WTC11 (cell line): ENCODE results near the gene SYK. TPM values are rescaled to one million over a fixed set of nuclear protein-coding genes. Genes with fewer than 3 reads are reported as not detected.

ENCODE experiments used
- ATAC-seq: fragments of 200-7000 bp; cut with Tn5 transposase; 2 replicates; pipeline ENCODE4 v1.10.0; 2021; ENCODE audit warnings: mild to moderate bottlenecking, moderate library complexity
- CTCF ChIA-PET: fragments of 300-600 bp; sonication (Branson Sonifier 250); formaldehyde crosslinking; loops from one replicate; lab custom pipeline; 2021; ENCODE audit warnings: antibody characterized with exemption; lab: Charles Lee
- POLR2A ChIA-PET: fragments of 350-600 bp; sonication (Branson Sonifier 250); formaldehyde crosslinking; loops from one replicate; lab custom pipeline; 2021; ENCODE audit warnings: antibody characterized with exemption; lab: Charles Lee
- DNase-seq: peaks from one replicate; pipeline ENCODE4 v3.0.0; 2021; ENCODE audit warnings: low spot score
- H3K27ac Mint-ChIP-seq: 2 replicates; pipeline ENCODE4 v1.8.0; 2021; ENCODE audit warnings: mixed read lengths
- H3K27me3 Mint-ChIP-seq: 2 replicates; pipeline ENCODE4 v1.8.0; 2021; ENCODE audit warnings: low read depth, mild to moderate bottlenecking, moderate library complexity, mixed read lengths
- H3K36me3 Mint-ChIP-seq: 2 replicates; pipeline ENCODE4 v1.8.0; 2021; ENCODE audit warnings: mixed read lengths
- H3K4me1 Mint-ChIP-seq: 2 replicates; pipeline ENCODE4 v1.8.0; 2022; ENCODE audit warnings: mixed read lengths
- H3K4me3 Mint-ChIP-seq: 2 replicates; pipeline ENCODE4 v1.8.0; 2021; ENCODE audit warnings: mild to moderate bottlenecking, moderate library complexity, mixed read lengths
- H3K9me3 Mint-ChIP-seq: 2 replicates; pipeline ENCODE4 v1.8.0; 2021; ENCODE audit warnings: mixed read lengths
- ATF1 ChIP-seq: sonication (generic); formaldehyde crosslinking; IDR thresholded peaks from 2 replicates; pipeline ENCODE4 v1.8.1; 2023; ENCODE audit warnings: mild to moderate bottlenecking, moderate library complexity, missing genetic modification reagents
- GRHL2 ChIP-seq: fragments of 250-450 bp; sonication (Bioruptor Pico); IDR thresholded peaks from 2 replicates; pipeline ENCODE4 v1.8.0; 2022; ENCODE audit warnings: mild to moderate bottlenecking, moderate library complexity; ENCODE audit not compliant: insufficient replicate concordance, severe bottlenecking
- JUN ChIP-seq: sonication (generic); formaldehyde crosslinking; IDR thresholded peaks from 2 replicates; pipeline ENCODE4 v1.8.0; 2023; ENCODE audit warnings: mild to moderate bottlenecking, missing genetic modification reagents
- KAT7 ChIP-seq: sonication (generic); formaldehyde crosslinking; IDR thresholded peaks from 2 replicates; pipeline ENCODE4 v1.8.1; 2023; ENCODE audit warnings: missing genetic modification reagents, mild to moderate bottlenecking, borderline replicate concordance
- NFE2L1 ChIP-seq: sonication (generic); formaldehyde crosslinking; IDR thresholded peaks from 2 replicates; pipeline ENCODE4 v1.8.1; 2023; ENCODE audit warnings: missing genetic modification reagents
- NR3C1 ChIP-seq: sonication (generic); formaldehyde crosslinking; conservative IDR thresholded peaks from 2 replicates; pipeline ENCODE4 v1.8.1; 2023; ENCODE audit warnings: low read depth, mild to moderate bottlenecking, missing genetic modification reagents
- RELA ChIP-seq: sonication (generic); formaldehyde crosslinking; IDR thresholded peaks from 2 replicates; pipeline ENCODE4 v1.8.1; 2022; ENCODE audit warnings: missing genetic modification reagents, mild to moderate bottlenecking, borderline replicate concordance
- SP1 ChIP-seq: sonication (generic); formaldehyde crosslinking; conservative IDR thresholded peaks from 2 replicates; pipeline ENCODE4 v1.8.1; 2022; ENCODE audit warnings: missing genetic modification reagents
- TEAD4 ChIP-seq: sonication (generic); formaldehyde crosslinking; IDR thresholded peaks from 2 replicates; pipeline ENCODE4 v1.8.0; 2022; ENCODE audit warnings: mild to moderate bottlenecking, missing genetic modification reagents
- ZNF396 ChIP-seq: fragments of 250-450 bp; sonication (Bioruptor Pico); IDR thresholded peaks from 2 replicates; pipeline ENCODE4 v1.8.0; 2021; ENCODE audit warnings: mild to moderate bottlenecking, moderate library complexity, borderline replicate concordance
- total RNA-seq: library from RNA; stranded (reverse); gene quantifications from 3 replicates; pipeline ENCODE4 v1.2.3, GENCODE V29; 2021
- TF ChIP-seq, protein P1 (sequence below): sonication (generic); formaldehyde crosslinking; IDR thresholded peaks from 2 replicates; pipeline ENCODE4 v1.8.0; 2022; ENCODE audit warnings: mild to moderate bottlenecking, missing genetic modification reagents
- TF ChIP-seq, protein P2 (sequence below): sonication (generic); formaldehyde crosslinking; IDR thresholded peaks from 2 replicates; pipeline ENCODE4 v1.8.0; 2022; ENCODE audit warnings: mild to moderate bottlenecking, missing genetic modification reagents
- TF ChIP-seq, protein P3 (sequence below): fragments of 200-600 bp; IDR thresholded peaks from 2 replicates; pipeline ENCODE4 v1.8.0; 2022; ENCODE audit warnings: antibody characterized with exemption
- TF ChIP-seq, protein P4 (sequence below): sonication (generic); formaldehyde crosslinking; IDR thresholded peaks from 2 replicates; pipeline ENCODE4 v1.8.1; 2022; ENCODE audit warnings: mild to moderate bottlenecking, moderate library complexity, missing genetic modification reagents
- TF ChIP-seq, protein P5 (sequence below): fragments of 250-450 bp; sonication (Bioruptor Pico); IDR thresholded peaks from 2 replicates; pipeline ENCODE4 v1.9.0; 2021; ENCODE audit warnings: mild to moderate bottlenecking, borderline replicate concordance
- TF ChIP-seq, protein P6 (sequence below): sonication (generic); formaldehyde crosslinking; IDR thresholded peaks from 2 replicates; pipeline ENCODE4 v1.8.1; 2023; ENCODE audit warnings: mild to moderate bottlenecking, missing genetic modification reagents, moderate library complexity
- TF ChIP-seq, protein P7 (sequence below): sonication (generic); formaldehyde crosslinking; IDR thresholded peaks from 2 replicates; pipeline ENCODE4 v1.8.0; 2023; ENCODE audit warnings: mild to moderate bottlenecking, missing genetic modification reagents
- TF ChIP-seq, protein P8 (sequence below): sonication (generic); formaldehyde crosslinking; IDR thresholded peaks from 2 replicates; pipeline ENCODE4 v1.8.0; 2022; ENCODE audit warnings: missing genetic modification reagents

The SYK gene
- total RNA-seq, 1 experiment from 2014 or later: 7.4 TPM

DNA sequence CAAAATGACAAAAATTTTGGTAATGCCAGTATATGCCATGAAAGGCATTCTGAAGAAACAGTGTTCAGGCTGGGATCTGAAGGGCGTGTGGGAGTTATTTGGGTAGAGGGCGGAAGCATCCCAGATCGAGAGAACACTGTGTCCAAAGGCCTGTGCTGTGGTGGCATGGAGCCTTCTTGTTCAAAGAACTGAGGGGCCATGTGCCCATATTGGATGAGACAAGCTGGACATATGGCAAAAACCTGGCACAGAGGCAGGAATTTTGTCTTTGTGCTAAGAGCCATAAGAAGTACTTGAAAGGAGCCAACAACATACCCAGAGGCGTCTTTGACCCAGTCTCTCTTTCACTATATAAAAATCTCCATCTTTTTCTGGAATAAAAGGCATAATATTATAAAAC is 128.0 kb downstream of the SYK start (continued):
- TF ChIP-seq, protein P1, sequence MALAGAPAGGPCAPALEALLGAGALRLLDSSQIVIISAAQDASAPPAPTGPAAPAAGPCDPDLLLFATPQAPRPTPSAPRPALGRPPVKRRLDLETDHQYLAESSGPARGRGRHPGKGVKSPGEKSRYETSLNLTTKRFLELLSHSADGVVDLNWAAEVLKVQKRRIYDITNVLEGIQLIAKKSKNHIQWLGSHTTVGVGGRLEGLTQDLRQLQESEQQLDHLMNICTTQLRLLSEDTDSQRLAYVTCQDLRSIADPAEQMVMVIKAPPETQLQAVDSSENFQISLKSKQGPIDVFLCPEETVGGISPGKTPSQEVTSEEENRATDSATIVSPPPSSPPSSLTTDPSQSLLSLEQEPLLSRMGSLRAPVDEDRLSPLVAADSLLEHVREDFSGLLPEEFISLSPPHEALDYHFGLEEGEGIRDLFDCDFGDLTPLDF (CRISPR knock-in tag): no peak
- TF ChIP-seq SP1 (CRISPR knock-in tag) (no peak), NR3C1 (no peak), TEAD4 (CRISPR knock-in tag) (no peak), JUN (CRISPR knock-in tag) (no peak), RELA (no peak), KAT7 (CRISPR knock-in tag) (no peak)
- TF ChIP-seq, protein P2, sequence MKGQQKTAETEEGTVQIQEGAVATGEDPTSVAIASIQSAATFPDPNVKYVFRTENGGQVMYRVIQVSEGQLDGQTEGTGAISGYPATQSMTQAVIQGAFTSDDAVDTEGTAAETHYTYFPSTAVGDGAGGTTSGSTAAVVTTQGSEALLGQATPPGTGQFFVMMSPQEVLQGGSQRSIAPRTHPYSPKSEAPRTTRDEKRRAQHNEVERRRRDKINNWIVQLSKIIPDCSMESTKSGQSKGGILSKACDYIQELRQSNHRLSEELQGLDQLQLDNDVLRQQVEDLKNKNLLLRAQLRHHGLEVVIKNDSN (CRISPR knock-in tag): no peak
- TF ChIP-seq, protein P3, sequence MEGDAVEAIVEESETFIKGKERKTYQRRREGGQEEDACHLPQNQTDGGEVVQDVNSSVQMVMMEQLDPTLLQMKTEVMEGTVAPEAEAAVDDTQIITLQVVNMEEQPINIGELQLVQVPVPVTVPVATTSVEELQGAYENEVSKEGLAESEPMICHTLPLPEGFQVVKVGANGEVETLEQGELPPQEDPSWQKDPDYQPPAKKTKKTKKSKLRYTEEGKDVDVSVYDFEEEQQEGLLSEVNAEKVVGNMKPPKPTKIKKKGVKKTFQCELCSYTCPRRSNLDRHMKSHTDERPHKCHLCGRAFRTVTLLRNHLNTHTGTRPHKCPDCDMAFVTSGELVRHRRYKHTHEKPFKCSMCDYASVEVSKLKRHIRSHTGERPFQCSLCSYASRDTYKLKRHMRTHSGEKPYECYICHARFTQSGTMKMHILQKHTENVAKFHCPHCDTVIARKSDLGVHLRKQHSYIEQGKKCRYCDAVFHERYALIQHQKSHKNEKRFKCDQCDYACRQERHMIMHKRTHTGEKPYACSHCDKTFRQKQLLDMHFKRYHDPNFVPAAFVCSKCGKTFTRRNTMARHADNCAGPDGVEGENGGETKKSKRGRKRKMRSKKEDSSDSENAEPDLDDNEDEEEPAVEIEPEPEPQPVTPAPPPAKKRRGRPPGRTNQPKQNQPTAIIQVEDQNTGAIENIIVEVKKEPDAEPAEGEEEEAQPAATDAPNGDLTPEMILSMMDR: no peak
- TF ChIP-seq, protein P4, sequence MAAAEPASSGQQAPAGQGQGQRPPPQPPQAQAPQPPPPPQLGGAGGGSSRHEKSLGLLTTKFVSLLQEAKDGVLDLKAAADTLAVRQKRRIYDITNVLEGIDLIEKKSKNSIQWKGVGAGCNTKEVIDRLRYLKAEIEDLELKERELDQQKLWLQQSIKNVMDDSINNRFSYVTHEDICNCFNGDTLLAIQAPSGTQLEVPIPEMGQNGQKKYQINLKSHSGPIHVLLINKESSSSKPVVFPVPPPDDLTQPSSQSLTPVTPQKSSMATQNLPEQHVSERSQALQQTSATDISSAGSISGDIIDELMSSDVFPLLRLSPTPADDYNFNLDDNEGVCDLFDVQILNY (CRISPR knock-in tag): no peak

DNA sequence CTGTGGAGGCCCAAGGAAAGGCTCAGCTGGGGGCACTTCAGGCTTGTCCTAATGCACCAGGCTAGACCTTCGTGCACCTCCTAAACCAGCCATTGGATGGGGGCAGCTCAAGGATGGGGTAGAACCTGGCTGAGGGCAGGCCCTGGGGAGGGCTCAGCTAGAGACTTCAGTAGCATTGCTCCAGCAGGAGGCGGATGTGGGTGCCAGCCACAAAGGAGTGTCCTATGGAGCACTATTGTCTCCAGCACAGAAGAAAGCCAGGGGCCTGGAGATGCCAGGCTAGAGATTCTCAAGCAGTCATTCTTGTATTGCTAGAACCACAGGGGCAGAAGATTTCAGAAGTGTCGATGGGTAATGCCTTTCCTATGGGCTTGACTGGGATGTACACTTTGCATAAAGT is 131.8 kb downstream of the SYK start:
- Mint-ChIP-seq H3K27ac (no peak overlapping the region), H3K9me3 (no peaks in the 10 kb centered on the region; the same call in 1 of the 2 replicates), H3K27me3 (no peaks in the 10 kb centered on the region), H3K4me3 (no peak overlapping the region), H3K36me3 (no peaks in the 10 kb centered on the region), H3K4me1 (peaks cover 7% of the 10 kb centered on the region; the same call in 1 of the 2 replicates)
- ChIA-PET POLR2A (no interaction called here), CTCF (no interaction called here)
- TF ChIP-seq, protein P5, sequence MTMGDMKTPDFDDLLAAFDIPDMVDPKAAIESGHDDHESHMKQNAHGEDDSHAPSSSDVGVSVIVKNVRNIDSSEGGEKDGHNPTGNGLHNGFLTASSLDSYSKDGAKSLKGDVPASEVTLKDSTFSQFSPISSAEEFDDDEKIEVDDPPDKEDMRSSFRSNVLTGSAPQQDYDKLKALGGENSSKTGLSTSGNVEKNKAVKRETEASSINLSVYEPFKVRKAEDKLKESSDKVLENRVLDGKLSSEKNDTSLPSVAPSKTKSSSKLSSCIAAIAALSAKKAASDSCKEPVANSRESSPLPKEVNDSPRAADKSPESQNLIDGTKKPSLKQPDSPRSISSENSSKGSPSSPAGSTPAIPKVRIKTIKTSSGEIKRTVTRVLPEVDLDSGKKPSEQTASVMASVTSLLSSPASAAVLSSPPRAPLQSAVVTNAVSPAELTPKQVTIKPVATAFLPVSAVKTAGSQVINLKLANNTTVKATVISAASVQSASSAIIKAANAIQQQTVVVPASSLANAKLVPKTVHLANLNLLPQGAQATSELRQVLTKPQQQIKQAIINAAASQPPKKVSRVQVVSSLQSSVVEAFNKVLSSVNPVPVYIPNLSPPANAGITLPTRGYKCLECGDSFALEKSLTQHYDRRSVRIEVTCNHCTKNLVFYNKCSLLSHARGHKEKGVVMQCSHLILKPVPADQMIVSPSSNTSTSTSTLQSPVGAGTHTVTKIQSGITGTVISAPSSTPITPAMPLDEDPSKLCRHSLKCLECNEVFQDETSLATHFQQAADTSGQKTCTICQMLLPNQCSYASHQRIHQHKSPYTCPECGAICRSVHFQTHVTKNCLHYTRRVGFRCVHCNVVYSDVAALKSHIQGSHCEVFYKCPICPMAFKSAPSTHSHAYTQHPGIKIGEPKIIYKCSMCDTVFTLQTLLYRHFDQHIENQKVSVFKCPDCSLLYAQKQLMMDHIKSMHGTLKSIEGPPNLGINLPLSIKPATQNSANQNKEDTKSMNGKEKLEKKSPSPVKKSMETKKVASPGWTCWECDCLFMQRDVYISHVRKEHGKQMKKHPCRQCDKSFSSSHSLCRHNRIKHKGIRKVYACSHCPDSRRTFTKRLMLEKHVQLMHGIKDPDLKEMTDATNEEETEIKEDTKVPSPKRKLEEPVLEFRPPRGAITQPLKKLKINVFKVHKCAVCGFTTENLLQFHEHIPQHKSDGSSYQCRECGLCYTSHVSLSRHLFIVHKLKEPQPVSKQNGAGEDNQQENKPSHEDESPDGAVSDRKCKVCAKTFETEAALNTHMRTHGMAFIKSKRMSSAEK: no peak
- TF ChIP-seq KAT7 (CRISPR knock-in tag) (no peak), ATF1 (CRISPR knock-in tag) (no peak), ZNF396 (no peak), NFE2L1 (no peak), GRHL2 (CRISPR knock-in tag) (no peak)
- TF ChIP-seq, protein P6, sequence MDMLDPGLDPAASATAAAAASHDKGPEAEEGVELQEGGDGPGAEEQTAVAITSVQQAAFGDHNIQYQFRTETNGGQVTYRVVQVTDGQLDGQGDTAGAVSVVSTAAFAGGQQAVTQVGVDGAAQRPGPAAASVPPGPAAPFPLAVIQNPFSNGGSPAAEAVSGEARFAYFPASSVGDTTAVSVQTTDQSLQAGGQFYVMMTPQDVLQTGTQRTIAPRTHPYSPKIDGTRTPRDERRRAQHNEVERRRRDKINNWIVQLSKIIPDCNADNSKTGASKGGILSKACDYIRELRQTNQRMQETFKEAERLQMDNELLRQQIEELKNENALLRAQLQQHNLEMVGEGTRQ (CRISPR knock-in tag): no peak
- TF ChIP-seq, protein P7, sequence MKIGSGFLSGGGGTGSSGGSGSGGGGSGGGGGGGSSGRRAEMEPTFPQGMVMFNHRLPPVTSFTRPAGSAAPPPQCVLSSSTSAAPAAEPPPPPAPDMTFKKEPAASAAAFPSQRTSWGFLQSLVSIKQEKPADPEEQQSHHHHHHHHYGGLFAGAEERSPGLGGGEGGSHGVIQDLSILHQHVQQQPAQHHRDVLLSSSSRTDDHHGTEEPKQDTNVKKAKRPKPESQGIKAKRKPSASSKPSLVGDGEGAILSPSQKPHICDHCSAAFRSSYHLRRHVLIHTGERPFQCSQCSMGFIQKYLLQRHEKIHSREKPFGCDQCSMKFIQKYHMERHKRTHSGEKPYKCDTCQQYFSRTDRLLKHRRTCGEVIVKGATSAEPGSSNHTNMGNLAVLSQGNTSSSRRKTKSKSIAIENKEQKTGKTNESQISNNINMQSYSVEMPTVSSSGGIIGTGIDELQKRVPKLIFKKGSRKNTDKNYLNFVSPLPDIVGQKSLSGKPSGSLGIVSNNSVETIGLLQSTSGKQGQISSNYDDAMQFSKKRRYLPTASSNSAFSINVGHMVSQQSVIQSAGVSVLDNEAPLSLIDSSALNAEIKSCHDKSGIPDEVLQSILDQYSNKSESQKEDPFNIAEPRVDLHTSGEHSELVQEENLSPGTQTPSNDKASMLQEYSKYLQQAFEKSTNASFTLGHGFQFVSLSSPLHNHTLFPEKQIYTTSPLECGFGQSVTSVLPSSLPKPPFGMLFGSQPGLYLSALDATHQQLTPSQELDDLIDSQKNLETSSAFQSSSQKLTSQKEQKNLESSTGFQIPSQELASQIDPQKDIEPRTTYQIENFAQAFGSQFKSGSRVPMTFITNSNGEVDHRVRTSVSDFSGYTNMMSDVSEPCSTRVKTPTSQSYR (CRISPR knock-in tag): no peak
- TF ChIP-seq, protein P8, sequence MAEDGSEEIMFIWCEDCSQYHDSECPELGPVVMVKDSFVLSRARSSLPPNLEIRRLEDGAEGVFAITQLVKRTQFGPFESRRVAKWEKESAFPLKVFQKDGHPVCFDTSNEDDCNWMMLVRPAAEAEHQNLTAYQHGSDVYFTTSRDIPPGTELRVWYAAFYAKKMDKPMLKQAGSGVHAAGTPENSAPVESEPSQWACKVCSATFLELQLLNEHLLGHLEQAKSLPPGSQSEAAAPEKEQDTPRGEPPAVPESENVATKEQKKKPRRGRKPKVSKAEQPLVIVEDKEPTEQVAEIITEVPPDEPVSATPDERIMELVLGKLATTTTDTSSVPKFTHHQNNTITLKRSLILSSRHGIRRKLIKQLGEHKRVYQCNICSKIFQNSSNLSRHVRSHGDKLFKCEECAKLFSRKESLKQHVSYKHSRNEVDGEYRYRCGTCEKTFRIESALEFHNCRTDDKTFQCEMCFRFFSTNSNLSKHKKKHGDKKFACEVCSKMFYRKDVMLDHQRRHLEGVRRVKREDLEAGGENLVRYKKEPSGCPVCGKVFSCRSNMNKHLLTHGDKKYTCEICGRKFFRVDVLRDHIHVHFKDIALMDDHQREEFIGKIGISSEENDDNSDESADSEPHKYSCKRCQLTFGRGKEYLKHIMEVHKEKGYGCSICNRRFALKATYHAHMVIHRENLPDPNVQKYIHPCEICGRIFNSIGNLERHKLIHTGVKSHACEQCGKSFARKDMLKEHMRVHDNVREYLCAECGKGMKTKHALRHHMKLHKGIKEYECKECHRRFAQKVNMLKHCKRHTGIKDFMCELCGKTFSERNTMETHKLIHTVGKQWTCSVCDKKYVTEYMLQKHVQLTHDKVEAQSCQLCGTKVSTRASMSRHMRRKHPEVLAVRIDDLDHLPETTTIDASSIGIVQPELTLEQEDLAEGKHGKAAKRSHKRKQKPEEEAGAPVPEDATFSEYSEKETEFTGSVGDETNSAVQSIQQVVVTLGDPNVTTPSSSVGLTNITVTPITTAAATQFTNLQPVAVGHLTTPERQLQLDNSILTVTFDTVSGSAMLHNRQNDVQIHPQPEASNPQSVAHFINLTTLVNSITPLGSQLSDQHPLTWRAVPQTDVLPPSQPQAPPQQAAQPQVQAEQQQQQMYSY (CRISPR knock-in tag): no peak
- DNase-seq (no peak), ATAC-seq (no peak)
